Measurements from ENCODE around the gene RFNG. TPM values are rescaled to one million over a fixed set of nuclear protein-coding genes. Genes with fewer than 3 reads are reported as not detected.

RFNG gene
- polyA plus RNA-seq, 1 experiment: 23.7 TPM

DNA sequence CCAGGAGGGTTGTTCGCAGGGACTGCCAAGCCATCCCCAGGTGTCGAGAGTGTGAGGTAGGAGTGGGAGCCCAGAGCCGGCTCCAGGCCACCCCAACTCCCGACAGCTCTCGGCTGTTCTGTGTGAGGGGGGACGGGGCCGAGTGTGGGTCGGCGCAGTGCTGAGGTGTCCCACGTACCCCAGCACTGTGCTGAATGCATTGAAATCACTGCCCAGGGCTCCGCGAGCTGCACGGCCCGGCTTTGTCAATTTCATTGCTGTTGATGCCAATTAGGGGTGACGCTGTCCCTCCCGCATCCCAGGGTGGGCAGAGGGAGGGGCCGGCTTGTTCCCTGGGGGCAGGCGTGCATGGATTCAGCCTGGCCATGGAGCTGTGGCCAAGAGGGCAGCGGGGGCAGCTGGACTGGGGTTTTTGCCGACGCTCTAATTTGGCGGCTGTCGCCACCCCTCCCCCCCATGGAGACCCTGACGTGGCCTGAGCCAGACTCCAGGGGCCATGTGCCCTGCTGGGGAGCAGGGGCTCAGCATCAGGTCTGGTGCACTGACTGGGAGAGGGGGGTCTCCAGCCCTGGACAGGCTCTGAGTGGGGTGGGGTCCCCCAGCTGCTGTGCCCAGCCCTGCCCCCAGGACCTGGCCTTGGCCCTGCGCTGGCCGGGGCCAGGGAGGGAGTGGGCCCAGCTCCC lies 43.2 kb downstream of the RFNG start:
- Histone ChIP-seq H3K36me3 (ENCODE audit: control insufficient read depth, insufficient read depth, low read length) (peaks cover 2% of the 10 kb centered on the region; the same call in 1 of the 2 replicates), H3K4me3 (ENCODE audit: low read depth, low read length) (no peak overlapping the region), H3K27me3 (ENCODE audit: control insufficient read depth, insufficient read depth, low read length) (no peaks in the 10 kb centered on the region)
- TF ChIP-seq, protein P1, sequence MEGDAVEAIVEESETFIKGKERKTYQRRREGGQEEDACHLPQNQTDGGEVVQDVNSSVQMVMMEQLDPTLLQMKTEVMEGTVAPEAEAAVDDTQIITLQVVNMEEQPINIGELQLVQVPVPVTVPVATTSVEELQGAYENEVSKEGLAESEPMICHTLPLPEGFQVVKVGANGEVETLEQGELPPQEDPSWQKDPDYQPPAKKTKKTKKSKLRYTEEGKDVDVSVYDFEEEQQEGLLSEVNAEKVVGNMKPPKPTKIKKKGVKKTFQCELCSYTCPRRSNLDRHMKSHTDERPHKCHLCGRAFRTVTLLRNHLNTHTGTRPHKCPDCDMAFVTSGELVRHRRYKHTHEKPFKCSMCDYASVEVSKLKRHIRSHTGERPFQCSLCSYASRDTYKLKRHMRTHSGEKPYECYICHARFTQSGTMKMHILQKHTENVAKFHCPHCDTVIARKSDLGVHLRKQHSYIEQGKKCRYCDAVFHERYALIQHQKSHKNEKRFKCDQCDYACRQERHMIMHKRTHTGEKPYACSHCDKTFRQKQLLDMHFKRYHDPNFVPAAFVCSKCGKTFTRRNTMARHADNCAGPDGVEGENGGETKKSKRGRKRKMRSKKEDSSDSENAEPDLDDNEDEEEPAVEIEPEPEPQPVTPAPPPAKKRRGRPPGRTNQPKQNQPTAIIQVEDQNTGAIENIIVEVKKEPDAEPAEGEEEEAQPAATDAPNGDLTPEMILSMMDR (IDR thresholded peaks at IDR 0.05; ENCODE audit: insufficient read depth, low read depth, low read length): no peak
- CTCF ChIA-PET: interaction anchor here (0.5 to 2.1 kb wide), 3 partner anchors 12 to 48 kb away, joined by 3 to 12 read pairs (median 4); partner anchors contain the start of gene NOTUM
- POLR2A ChIA-PET: interaction anchor here (0.5 kb wide), 1 partner anchor 15 kb away, joined by 4 read pairs; the partner anchor contains the start of genes CENPX and LRRC45
- no peak for DNase-seq (ENCODE audit: low read depth)

DNA sequence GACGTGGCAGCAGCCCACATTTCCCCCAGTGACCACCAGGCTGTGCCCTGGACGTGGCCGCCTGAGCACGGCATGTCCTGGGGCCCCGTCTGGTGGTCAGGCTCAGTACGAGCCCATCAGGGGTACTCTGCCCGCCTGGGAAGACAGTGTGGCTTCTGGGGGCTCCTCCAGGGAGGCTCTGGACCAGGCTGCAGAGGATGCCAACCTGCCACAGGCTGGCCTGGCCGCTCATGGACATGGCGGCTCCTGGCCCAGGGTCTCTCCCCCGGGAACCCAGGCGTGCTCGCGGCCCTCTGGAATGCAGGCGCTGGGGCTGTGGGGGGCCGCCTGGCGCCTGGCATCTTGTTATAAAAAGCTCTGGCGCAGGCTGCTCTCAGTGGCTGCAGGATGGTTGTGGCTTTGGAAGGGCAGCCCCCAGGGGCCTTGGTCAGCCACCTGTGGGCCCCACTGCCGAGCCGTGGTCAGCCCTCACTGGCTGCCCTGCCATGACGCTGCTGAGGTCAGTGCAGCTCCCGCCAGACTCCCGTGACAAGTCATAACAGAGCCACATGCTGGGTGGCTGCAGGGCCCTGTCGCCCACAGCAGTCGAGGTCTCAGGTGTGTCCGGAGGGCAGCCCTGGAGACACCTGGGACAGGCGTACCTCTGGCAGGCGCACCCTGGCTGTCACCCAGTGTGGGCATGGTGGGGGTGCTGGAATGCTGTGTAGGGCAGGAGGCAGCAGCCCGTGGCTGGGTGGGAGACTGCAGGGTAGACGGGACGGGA lies 43.9 kb downstream of the RFNG start:
- Histone ChIP-seq H3K27me3 (ENCODE audit: control insufficient read depth, insufficient read depth, low read length) (no peaks in the 10 kb centered on the region), H3K4me3 (ENCODE audit: low read depth, low read length) (no peak overlapping the region), H3K36me3 (ENCODE audit: control insufficient read depth, insufficient read depth, low read length) (peaks cover 2% of the 10 kb centered on the region; the same call in 1 of the 2 replicates)
- POLR2A ChIA-PET: no interaction called here
- CTCF ChIA-PET: interaction anchor here (0.5 to 1.4 kb wide), 2 partner anchors 12 to 17 kb away, joined by 3 to 4 read pairs; no protein-coding TSS in a partner anchor
- no peak for DNase-seq (ENCODE audit: low read depth)
- TF ChIP-seq, protein P1 (IDR thresholded peaks at IDR 0.05; ENCODE audit: insufficient read depth, low read depth, low read length): no peak

- CTCF ChIA-PET: no interaction called here
- Histone ChIP-seq H3K4me3 (ENCODE audit: low read depth, low read length) (no peak overlapping the region), H3K27me3 (ENCODE audit: control insufficient read depth, insufficient read depth, low read length) (no peaks in the 10 kb centered on the region), H3K36me3 (ENCODE audit: control insufficient read depth, insufficient read depth, low read length) (peaks cover 2% of the 10 kb centered on the region; the same call in 1 of the 2 replicates)
- POLR2A ChIA-PET: no interaction called here
- TF ChIP-seq, protein P1 (IDR thresholded peaks at IDR 0.05; ENCODE audit: insufficient read depth, low read depth, low read length): no peak
- no peak for DNase-seq (ENCODE audit: low read depth)
Measured at GRCh38 chr17:82007228-82007494, 44.5 kb downstream of the RFNG start.

DNA sequence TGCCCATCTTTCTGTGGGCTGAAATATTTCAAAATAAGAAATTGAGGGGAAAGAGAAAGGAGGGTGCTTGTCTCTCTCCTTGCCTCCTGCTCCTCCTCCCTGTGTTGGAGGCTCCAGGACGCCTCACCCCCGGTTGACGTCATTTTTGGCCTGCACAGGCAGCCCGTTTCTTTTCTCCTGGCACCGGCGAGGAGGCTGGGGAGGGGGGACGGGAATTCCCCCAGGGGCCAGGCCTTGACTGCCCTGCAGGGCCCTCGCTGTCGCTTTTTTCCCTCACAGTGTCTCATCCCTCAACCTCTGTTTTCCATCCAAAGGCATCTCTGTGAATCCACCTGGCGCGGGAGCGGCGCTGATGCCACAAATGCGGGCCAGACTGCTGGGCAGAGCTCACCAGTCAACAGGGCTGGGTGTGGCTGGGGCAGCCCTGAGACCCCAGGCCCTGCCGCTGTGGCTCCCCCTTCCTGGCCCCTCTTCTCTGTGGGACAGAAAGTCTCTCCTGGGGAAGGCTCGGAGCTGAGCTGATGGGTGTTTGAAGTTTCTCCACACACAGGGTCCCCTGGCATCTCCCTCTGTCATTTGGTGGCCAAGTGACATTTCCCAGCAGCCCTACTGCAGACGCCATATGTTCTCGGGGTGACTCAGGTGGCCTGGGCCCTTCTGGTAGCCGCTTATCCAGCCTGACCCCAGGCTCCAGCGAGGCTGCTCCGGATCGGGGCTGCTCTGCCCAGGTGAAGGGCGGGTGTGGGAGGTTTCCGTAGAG lies 45.0 kb downstream of the RFNG start:
- POLR2A ChIA-PET: no interaction called here

More for the DNA sequence above, 45.0 kb downstream of the RFNG start:
- no peaks in the 10 kb centered on the region for H3K27me3 ChIP-seq (ENCODE audit: control insufficient read depth, insufficient read depth, low read length)
- peaks cover 2% of the 10 kb centered on the region; the same call in 1 of the 2 replicates for H3K36me3 ChIP-seq (ENCODE audit: control insufficient read depth, insufficient read depth, low read length)
- no peak for DNase-seq (ENCODE audit: low read depth)
- TF ChIP-seq, protein P1 (IDR thresholded peaks at IDR 0.05; ENCODE audit: insufficient read depth, low read depth, low read length): no peak
- no peak overlapping the region for H3K4me3 ChIP-seq (ENCODE audit: low read depth, low read length)
- CTCF ChIA-PET: no interaction called here

Data from BJ (cell line).